ENCODE results near the gene TANGO2. TPM values are rescaled to one million over a fixed set of nuclear protein-coding genes. Genes with fewer than 3 reads are reported as not detected.

The TANGO2 gene
- total and polyA plus RNA-seq, 10 of the 15 experiments (the other 5 are each of a cell fraction or from before 2014, with no cell fraction given) = 4.0 to 24.8 (median 20.9) TPM

GRCh38 chr22:20056161-20056560 lies 35.3 kb downstream of the TANGO2 start:
- no TSS peak for BruUV-seq (replicated peaks)
- ChIA-PET RAD21 (ENCODE audit: unreplicated experiment) (no interaction called here), POLR2A (no interaction called here), SMC1A (ENCODE audit: uncharacterized antibody, unreplicated experiment) (no interaction called here), CTCF (no interaction called here)
- Histone ChIP-seq H3K79me2 (ENCODE audit: control insufficient read depth, insufficient read depth, low read length) (no peaks in the 10 kb centered on the region), H3K4me3 (no peak overlapping the region), H3K9ac (ENCODE audit: control insufficient read depth, insufficient read depth, low read length) (no peak overlapping the region), H3K36me3 (ENCODE audit: control insufficient read depth in 2 of 2, insufficient read depth in 2 of 2, low read length in 1 of 2) (peaks cover 6 to 8% of the 10 kb centered on the region in 2 experiments; a peak in 3 of 4 replicates), H3K4me1 (ENCODE audit: control insufficient read depth, insufficient read depth, low read length) (no peaks in the 10 kb centered on the region), H2AFZ (ENCODE audit: control insufficient read depth, low read depth, low read length) (no peak overlapping the region), H3K4me2 (ENCODE audit: control insufficient read depth, insufficient read depth) (no peak overlapping the region), H3K27ac (ENCODE audit: control insufficient read depth, insufficient read depth) (no peak overlapping the region), H3K27me3 (replicated peaks in 1 of 2; ENCODE audit: control insufficient read depth in 2 of 2, insufficient read depth in 2 of 2, low read length in 1 of 2) (no peaks in the 10 kb centered on the region), H4K20me1 (ENCODE audit: control insufficient read depth, insufficient read depth) (no peaks in the 10 kb centered on the region), H3K9me3 (replicated peaks; ENCODE audit: control insufficient read depth, insufficient read depth, low read length) (no peaks in the 10 kb centered on the region)
- in situ Hi-C loops (cut with MboI) = no loop called here
- no peak for DNase-seq (ENCODE audit: low read depth, low spot score)
- no peak for TF ChIP-seq EZH2 (IDR thresholded peaks at IDR 0.05; ENCODE audit: borderline replicate concordance, control insufficient read depth, low read depth, low read length)
- no peak for TF ChIP-seq RB1 (IDR thresholded peaks at IDR 0.05; ENCODE audit: borderline replicate concordance)
- TF ChIP-seq ZBED1 (IDR thresholded peaks at IDR 0.05; ENCODE audit: borderline replicate concordance) = no peak
- no peak for TF ChIP-seq SUZ12 (IDR thresholded peaks at IDR 0.05; ENCODE audit: unreplicated experiment)
- no peak for TF ChIP-seq ZBTB4 (CRISPR knock-in tag; IDR thresholded peaks at IDR 0.05)
- intact Hi-C loops (cut with micrococcal nuclease; ENCODE audit: unreplicated experiment) = no loop called here
- FAIRE-seq = no peak
- no peak for ATAC-seq
- WGBS (ENCODE audit: insufficient coverage, insufficient replicate concordance, low lambda C conversion rate, missing lambda C conversion rate) = 87% methylated on average over 10 of the region's 10 CpGs
